GM19324 (cell line): ENCODE results near the gene C15orf40.
"Not testable (repeated sequence)": the region's sequence is repeated elsewhere in the genome, so short reads cannot be mapped to it uniquely, and the experiment has no call there.

Source experiments
- ATAC-seq: cut with Tn5 transposase; IDR thresholded peaks from one replicate; pipeline ENCODE4 v1.9.1; 2021; ENCODE audit warnings: mild to moderate bottlenecking, moderate library complexity; ENCODE audit not compliant: unreplicated experiment, low FRiP score

The C15orf40 gene

GRCh38 chr15:82958638-82959037, 52.8 kb downstream of the C15orf40 start:
- no peak for ATAC-seq

GRCh38 chr15:82952158-82953081, 59.0 kb downstream of the C15orf40 start, which contains the start of gene HOMER2:
HOMER2 (minus strand) TSS chr15:82952720; CDS start chr15:82952535, 185 bp downstream.
- ATAC-seq: no peak

GRCh38 chr15:82951472-82952157, 59.8 kb downstream of the C15orf40 start:
- no peak for ATAC-seq

GRCh38 chr15:82950746-82951370, 60.6 kb downstream of the C15orf40 start:
- no peak for ATAC-seq

GRCh38 chr15:82950295-82950694, 61.1 kb downstream of the C15orf40 start:
- no peak for ATAC-seq

GRCh38 chr15:82946155-82946701, 65.2 kb downstream of the C15orf40 start:
- no peak for ATAC-seq

GRCh38 chr15:82945326-82945725, 66.1 kb downstream of the C15orf40 start:
- no peak for ATAC-seq

- no peak for ATAC-seq
Observed at GRCh38 chr15:82944821-82945220, 66.6 kb downstream of the C15orf40 start.

GRCh38 chr15:82944056-82944455, 67.4 kb downstream of the C15orf40 start:
- ATAC-seq: no peak

- no peak for ATAC-seq
Observed at GRCh38 chr15:82943176-82943575, 68.3 kb downstream of the C15orf40 start.

GRCh38 chr15:82942691-82943090, 68.7 kb downstream of the C15orf40 start:
- no peak for ATAC-seq

GRCh38 chr15:82939678-82940077, 71.8 kb downstream of the C15orf40 start:
- ATAC-seq: not testable (repeated sequence)
